Measurements from ENCODE around the gene SH2D1A.
"Not testable (repeated sequence)": the region's sequence is repeated elsewhere in the genome, so short reads cannot be mapped to it uniquely, and the experiment has no call there.

SH2D1A gene

GRCh38 chrX:124386401-124386800, 40.0 kb downstream of the SH2D1A start:
- H3K4me3 Mint-ChIP-seq = no peak overlapping the region
- no peak overlapping the region for H3K27ac Mint-ChIP-seq
- peaks cover 2% of the 10 kb centered on the region for H3K36me3 Mint-ChIP-seq
- H3K9me3 Mint-ChIP-seq (ENCODE audit: low read depth) = no peaks in the 10 kb centered on the region
- no peaks in the 10 kb centered on the region for H3K27me3 Mint-ChIP-seq
- H3K4me1 Mint-ChIP-seq (ENCODE audit: low read depth) = peaks cover 20% of the 10 kb centered on the region

GRCh38 chrX:124388562-124388961, 42.2 kb downstream of the SH2D1A start:
- Mint-ChIP-seq H3K36me3 (peaks cover 2% of the 10 kb centered on the region), H3K27ac (no peak overlapping the region), H3K4me3 (no peak overlapping the region)

GRCh38 chrX:124392794-124393193, 46.4 kb downstream of the SH2D1A start:
- Mint-ChIP-seq H3K36me3 (no peaks in the 10 kb centered on the region), H3K27me3 (no peaks in the 10 kb centered on the region), H3K9me3 (ENCODE audit: low read depth) (no peaks in the 10 kb centered on the region), H3K4me3 (no peak overlapping the region), H3K4me1 (ENCODE audit: low read depth) (peaks cover 32% of the 10 kb centered on the region), H3K27ac (no peak overlapping the region)

More at GRCh38 chrX:124388562-124388961, 42.2 kb downstream of the SH2D1A start:
- H3K27me3 Mint-ChIP-seq = no peaks in the 10 kb centered on the region
- no peaks in the 10 kb centered on the region for H3K9me3 Mint-ChIP-seq (ENCODE audit: low read depth)
- H3K4me1 Mint-ChIP-seq (ENCODE audit: low read depth) = peaks cover 15% of the 10 kb centered on the region

- Mint-ChIP-seq H3K27me3 (no peaks in the 10 kb centered on the region), H3K4me1 (ENCODE audit: low read depth) (peaks cover 30% of the 10 kb centered on the region), H3K27ac (no peak overlapping the region), H3K9me3 (ENCODE audit: low read depth) (no peaks in the 10 kb centered on the region), H3K4me3 (no peak overlapping the region), H3K36me3 (no peaks in the 10 kb centered on the region)
These were observed 46.9 kb downstream of the SH2D1A start for GRCh38 chrX:124393238-124393637.

- H3K4me3 Mint-ChIP-seq = no peak overlapping the region
- H3K27me3 Mint-ChIP-seq = no peaks in the 10 kb centered on the region
- H3K36me3 Mint-ChIP-seq = no peaks in the 10 kb centered on the region
- H3K27ac Mint-ChIP-seq = peak overlapping the region; percentile 16
- no peaks in the 10 kb centered on the region for H3K9me3 Mint-ChIP-seq (ENCODE audit: low read depth)
- H3K4me1 Mint-ChIP-seq (ENCODE audit: low read depth) = peaks cover 27% of the 10 kb centered on the region
These were observed 47.3 kb downstream of the SH2D1A start for GRCh38 chrX:124393659-124394058.

- Mint-ChIP-seq H3K4me1 (ENCODE audit: low read depth) (peaks cover 27% of the 10 kb centered on the region), H3K4me3 (peak overlapping the region; percentile 55), H3K9me3 (ENCODE audit: low read depth) (no peaks in the 10 kb centered on the region), H3K36me3 (no peaks in the 10 kb centered on the region), H3K27me3 (no peaks in the 10 kb centered on the region), H3K27ac (no peak overlapping the region)
These were observed 49.0 kb downstream of the SH2D1A start for GRCh38 chrX:124395145-124395880.

- H3K36me3 Mint-ChIP-seq = no peaks in the 10 kb centered on the region
- H3K4me3 Mint-ChIP-seq = no peak overlapping the region
- no peak overlapping the region for H3K27ac Mint-ChIP-seq
- H3K4me1 Mint-ChIP-seq (ENCODE audit: low read depth) = peaks cover 20% of the 10 kb centered on the region
- no peaks in the 10 kb centered on the region for H3K9me3 Mint-ChIP-seq (ENCODE audit: low read depth)
- no peaks in the 10 kb centered on the region for H3K27me3 Mint-ChIP-seq
These were observed 55.3 kb downstream of the SH2D1A start for GRCh38 chrX:124401696-124402095.

- H3K36me3 Mint-ChIP-seq = no peaks in the 10 kb centered on the region
- no peaks in the 10 kb centered on the region for H3K9me3 Mint-ChIP-seq (ENCODE audit: low read depth)
- H3K27ac Mint-ChIP-seq = no peak overlapping the region
- no peak overlapping the region for H3K4me3 Mint-ChIP-seq
- H3K27me3 Mint-ChIP-seq = no peaks in the 10 kb centered on the region
- peaks cover 19% of the 10 kb centered on the region for H3K4me1 Mint-ChIP-seq (ENCODE audit: low read depth)
These were observed 59.5 kb downstream of the SH2D1A start for GRCh38 chrX:124405868-124406267.

GRCh38 chrX:124406294-124407014, 60.1 kb downstream of the SH2D1A start:
- no peaks in the 10 kb centered on the region for H3K27me3 Mint-ChIP-seq

GRCh38 chrX:124407226-124407625, 60.9 kb downstream of the SH2D1A start:
- Mint-ChIP-seq H3K4me3 (no peak overlapping the region), H3K4me1 (ENCODE audit: low read depth) (peaks cover 15% of the 10 kb centered on the region), H3K27ac (no peak overlapping the region), H3K9me3 (ENCODE audit: low read depth) (no peaks in the 10 kb centered on the region), H3K27me3 (no peaks in the 10 kb centered on the region), H3K36me3 (no peaks in the 10 kb centered on the region)

More at GRCh38 chrX:124406294-124407014, 60.1 kb downstream of the SH2D1A start:
- Mint-ChIP-seq H3K4me1 (ENCODE audit: low read depth) (peaks cover 17% of the 10 kb centered on the region), H3K36me3 (no peaks in the 10 kb centered on the region), H3K27ac (peak overlapping the region; percentile 16), H3K9me3 (ENCODE audit: low read depth) (no peaks in the 10 kb centered on the region), H3K4me3 (no peak overlapping the region)

GRCh38 chrX:124408380-124408779, 62.0 kb downstream of the SH2D1A start:
- H3K4me3 Mint-ChIP-seq; H3K27me3 Mint-ChIP-seq; H3K9me3 Mint-ChIP-seq (ENCODE audit: low read depth); H3K36me3 Mint-ChIP-seq; H3K27ac Mint-ChIP-seq: not testable (repeated sequence)
- peaks cover 15% of the 10 kb centered on the region for H3K4me1 Mint-ChIP-seq (ENCODE audit: low read depth)

GRCh38 chrX:124413244-124413643, 66.9 kb downstream of the SH2D1A start:
- Mint-ChIP-seq H3K36me3 (peaks cover 4% of the 10 kb centered on the region), H3K27ac (no peak overlapping the region), H3K9me3 (ENCODE audit: low read depth) (no peaks in the 10 kb centered on the region), H3K4me1 (ENCODE audit: low read depth) (no peaks in the 10 kb centered on the region), H3K4me3 (no peak overlapping the region), H3K27me3 (no peaks in the 10 kb centered on the region)

GRCh38 chrX:124414281-124414680, 67.9 kb downstream of the SH2D1A start:
- Mint-ChIP-seq H3K4me1 (ENCODE audit: low read depth) (no peaks in the 10 kb centered on the region), H3K27ac (no peak overlapping the region), H3K4me3 (no peak overlapping the region), H3K36me3 (peaks cover 4% of the 10 kb centered on the region), H3K27me3 (no peaks in the 10 kb centered on the region), H3K9me3 (ENCODE audit: low read depth) (no peaks in the 10 kb centered on the region)

GRCh38 chrX:124415115-124415800, 68.9 kb downstream of the SH2D1A start:
- H3K4me1 Mint-ChIP-seq (ENCODE audit: low read depth) = no peaks in the 10 kb centered on the region
- peaks cover 4% of the 10 kb centered on the region for H3K36me3 Mint-ChIP-seq
- no peak overlapping the region for H3K27ac Mint-ChIP-seq
- H3K9me3 Mint-ChIP-seq (ENCODE audit: low read depth) = no peaks in the 10 kb centered on the region
- H3K4me3 Mint-ChIP-seq = no peak overlapping the region
- H3K27me3 Mint-ChIP-seq = no peaks in the 10 kb centered on the region

Data from activated naive CD8-positive, alpha-beta T cell (primary cell).